Esophagus squamous epithelium (tissue), 4 donors: ENCODE data around the gene PICK1.

Experiments used
- POLR2A ChIP-seq, 4 donors: fragments of 450-650 bp; IDR thresholded peaks; one replicate each; pipeline ENCODE4 v1.6.1; 2017; ENCODE audit warnings: antibody characterized with exemption in 4 of 4, mild to moderate bottlenecking in 4 of 4, moderate library complexity in 3 of 4
- TF ChIP-seq, protein P1 (sequence below), 6 experiments: fragments of 450-650 bp in 4 of 6; fragments of 200-600 bp in 2 of 6; sonication (generic) in 2 of 6; IDR thresholded peaks; one replicate each; pipeline ENCODE4 v1.5.1; 2016 to 2019; ENCODE audit warnings: antibody characterized with exemption in 6 of 6, mild to moderate bottlenecking in 4 of 6, moderate library complexity in 4 of 6

GRCh38 chr22:38067028-38067415 lies 9.8 kb downstream of the PICK1 start:
- TF ChIP-seq POLR2A (IDR thresholded peaks at IDR 0.05): no peak
- TF ChIP-seq, protein P1, sequence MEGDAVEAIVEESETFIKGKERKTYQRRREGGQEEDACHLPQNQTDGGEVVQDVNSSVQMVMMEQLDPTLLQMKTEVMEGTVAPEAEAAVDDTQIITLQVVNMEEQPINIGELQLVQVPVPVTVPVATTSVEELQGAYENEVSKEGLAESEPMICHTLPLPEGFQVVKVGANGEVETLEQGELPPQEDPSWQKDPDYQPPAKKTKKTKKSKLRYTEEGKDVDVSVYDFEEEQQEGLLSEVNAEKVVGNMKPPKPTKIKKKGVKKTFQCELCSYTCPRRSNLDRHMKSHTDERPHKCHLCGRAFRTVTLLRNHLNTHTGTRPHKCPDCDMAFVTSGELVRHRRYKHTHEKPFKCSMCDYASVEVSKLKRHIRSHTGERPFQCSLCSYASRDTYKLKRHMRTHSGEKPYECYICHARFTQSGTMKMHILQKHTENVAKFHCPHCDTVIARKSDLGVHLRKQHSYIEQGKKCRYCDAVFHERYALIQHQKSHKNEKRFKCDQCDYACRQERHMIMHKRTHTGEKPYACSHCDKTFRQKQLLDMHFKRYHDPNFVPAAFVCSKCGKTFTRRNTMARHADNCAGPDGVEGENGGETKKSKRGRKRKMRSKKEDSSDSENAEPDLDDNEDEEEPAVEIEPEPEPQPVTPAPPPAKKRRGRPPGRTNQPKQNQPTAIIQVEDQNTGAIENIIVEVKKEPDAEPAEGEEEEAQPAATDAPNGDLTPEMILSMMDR (IDR thresholded peaks at IDR 0.05): no peak
